ENCODE measurements around the gene MACROD1. TPM values are rescaled to one million over a fixed set of nuclear protein-coding genes. Genes with fewer than 3 reads are reported as not detected.
A peak's percentile ranks its signal among the peaks of the same experiment; 100 is the strongest.

Gene MACROD1
- total and polyA plus RNA-seq, 2 of the 13 experiments (the other 11 are each of a cell fraction or from before 2014, with no cell fraction given): 23.1 to 34.5 TPM

DNA sequence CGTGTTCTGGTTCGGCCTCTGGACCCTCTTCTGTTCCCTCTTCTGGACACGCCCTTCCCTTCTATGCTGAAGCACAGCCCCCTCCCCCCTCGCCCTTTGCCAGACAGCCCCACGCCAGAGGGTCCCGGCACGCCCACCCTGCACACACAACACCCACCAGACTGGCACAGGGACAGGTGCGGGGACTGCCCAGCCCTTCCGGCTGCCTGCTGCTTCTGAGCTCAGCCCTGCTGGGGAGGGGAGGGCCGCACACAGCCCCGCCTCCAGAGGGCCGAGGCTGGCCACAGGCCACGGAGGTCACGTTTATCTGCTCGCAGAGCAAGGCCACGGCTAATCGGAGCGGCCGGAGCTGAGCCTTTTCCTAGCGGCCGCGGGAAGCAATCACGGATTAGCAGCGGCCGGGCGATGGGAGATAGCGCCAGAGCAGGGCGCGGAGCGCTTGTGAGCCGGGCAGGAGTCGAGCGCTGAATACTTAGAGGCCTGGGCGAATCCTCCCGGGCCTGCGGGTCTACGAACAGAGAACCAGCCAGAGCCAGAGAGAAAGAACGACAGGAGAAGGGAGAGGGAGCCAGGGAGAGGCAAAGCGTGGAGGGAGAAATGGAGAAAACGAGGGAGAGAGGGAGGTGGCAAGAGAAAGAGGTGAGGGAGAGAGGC lies 158.2 kb downstream of the MACROD1 start (continued):
- TF ChIP-seq, protein P1, sequence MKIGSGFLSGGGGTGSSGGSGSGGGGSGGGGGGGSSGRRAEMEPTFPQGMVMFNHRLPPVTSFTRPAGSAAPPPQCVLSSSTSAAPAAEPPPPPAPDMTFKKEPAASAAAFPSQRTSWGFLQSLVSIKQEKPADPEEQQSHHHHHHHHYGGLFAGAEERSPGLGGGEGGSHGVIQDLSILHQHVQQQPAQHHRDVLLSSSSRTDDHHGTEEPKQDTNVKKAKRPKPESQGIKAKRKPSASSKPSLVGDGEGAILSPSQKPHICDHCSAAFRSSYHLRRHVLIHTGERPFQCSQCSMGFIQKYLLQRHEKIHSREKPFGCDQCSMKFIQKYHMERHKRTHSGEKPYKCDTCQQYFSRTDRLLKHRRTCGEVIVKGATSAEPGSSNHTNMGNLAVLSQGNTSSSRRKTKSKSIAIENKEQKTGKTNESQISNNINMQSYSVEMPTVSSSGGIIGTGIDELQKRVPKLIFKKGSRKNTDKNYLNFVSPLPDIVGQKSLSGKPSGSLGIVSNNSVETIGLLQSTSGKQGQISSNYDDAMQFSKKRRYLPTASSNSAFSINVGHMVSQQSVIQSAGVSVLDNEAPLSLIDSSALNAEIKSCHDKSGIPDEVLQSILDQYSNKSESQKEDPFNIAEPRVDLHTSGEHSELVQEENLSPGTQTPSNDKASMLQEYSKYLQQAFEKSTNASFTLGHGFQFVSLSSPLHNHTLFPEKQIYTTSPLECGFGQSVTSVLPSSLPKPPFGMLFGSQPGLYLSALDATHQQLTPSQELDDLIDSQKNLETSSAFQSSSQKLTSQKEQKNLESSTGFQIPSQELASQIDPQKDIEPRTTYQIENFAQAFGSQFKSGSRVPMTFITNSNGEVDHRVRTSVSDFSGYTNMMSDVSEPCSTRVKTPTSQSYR (CRISPR knock-in tag; IDR thresholded peaks at IDR 0.05; ENCODE audit: borderline replicate concordance): no peak; the same call in 1 of the 2 replicates
- TF ChIP-seq ATRX (CRISPR knock-in tag; IDR thresholded peaks at IDR 0.05; ENCODE audit: borderline replicate concordance) (no peak), ZNF496 (CRISPR knock-in tag; IDR thresholded peaks at IDR 0.05; ENCODE audit: insufficient replicate concordance) (no peak), CEBPG (CRISPR knock-in tag; IDR thresholded peaks at IDR 0.05) (peak; percentile 49; the same call in 1 of the 2 replicates), ZNF274 (CRISPR knock-in tag; IDR thresholded peaks at IDR 0.05) (0 out of 2 replicates have a peak, but pooled peaks have one; percentile 23), RAD21 (CRISPR knock-in tag; IDR thresholded peaks at IDR 0.05) (peak; percentile 20; the same call in 1 of the 2 replicates), HOXA5 (CRISPR knock-in tag; IDR thresholded peaks at IDR 0.05) (peak; percentile 67; the same call in 1 of the 2 replicates), GATAD2A (CRISPR knock-in tag; IDR thresholded peaks at IDR 0.05) (peak; percentile 92), RARA (CRISPR knock-in tag; IDR thresholded peaks at IDR 0.05) (peak; percentile 77), CREM (IDR thresholded peaks at IDR 0.05) (no peak), CREM (CRISPR knock-in tag; IDR thresholded peaks at IDR 0.05) (no peak), ZNF780A (CRISPR knock-in tag; IDR thresholded peaks at IDR 0.05) (no peak), TEAD3 (CRISPR knock-in tag; optimal IDR thresholded peaks at IDR 0.05; ENCODE audit: borderline replicate concordance) (no peak), ZKSCAN8 (CRISPR knock-in tag; IDR thresholded peaks at IDR 0.05; ENCODE audit: borderline replicate concordance) (no peak), MTA1 (CRISPR knock-in tag; IDR thresholded peaks at IDR 0.05; ENCODE audit: borderline replicate concordance) (peak; percentile 72; the same call in 1 of the 2 replicates), ATF7-NPFF (CRISPR knock-in tag; IDR thresholded peaks at IDR 0.05; ENCODE audit: low read depth) (peak; percentile 61; the same call in 1 of the 2 replicates), PHF20 (CRISPR knock-in tag; IDR thresholded peaks at IDR 0.05) (no peak), ISL2 (CRISPR knock-in tag; IDR thresholded peaks at IDR 0.05) (peak; percentile 65), YEATS4 (CRISPR knock-in tag; IDR thresholded peaks at IDR 0.05; ENCODE audit: borderline replicate concordance) (0 out of 2 replicates have a peak, but pooled peaks have one; percentile 24), MTF2 (CRISPR knock-in tag; IDR thresholded peaks at IDR 0.05; ENCODE audit: borderline replicate concordance) (no peak; the same call in 1 of the 2 replicates), HOXA9 (CRISPR knock-in tag; IDR thresholded peaks at IDR 0.05; ENCODE audit: borderline replicate concordance) (no peak)
- TF ChIP-seq, protein P2, sequence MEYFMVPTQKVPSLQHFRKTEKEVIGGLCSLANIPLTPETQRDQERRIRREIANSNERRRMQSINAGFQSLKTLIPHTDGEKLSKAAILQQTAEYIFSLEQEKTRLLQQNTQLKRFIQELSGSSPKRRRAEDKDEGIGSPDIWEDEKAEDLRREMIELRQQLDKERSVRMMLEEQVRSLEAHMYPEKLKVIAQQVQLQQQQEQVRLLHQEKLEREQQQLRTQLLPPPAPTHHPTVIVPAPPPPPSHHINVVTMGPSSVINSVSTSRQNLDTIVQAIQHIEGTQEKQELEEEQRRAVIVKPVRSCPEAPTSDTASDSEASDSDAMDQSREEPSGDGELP (IDR thresholded peaks at IDR 0.05; ENCODE audit: borderline replicate concordance, low read depth): peak; percentile 63; the same call in 1 of the 2 replicates
- TF ChIP-seq, protein P3, sequence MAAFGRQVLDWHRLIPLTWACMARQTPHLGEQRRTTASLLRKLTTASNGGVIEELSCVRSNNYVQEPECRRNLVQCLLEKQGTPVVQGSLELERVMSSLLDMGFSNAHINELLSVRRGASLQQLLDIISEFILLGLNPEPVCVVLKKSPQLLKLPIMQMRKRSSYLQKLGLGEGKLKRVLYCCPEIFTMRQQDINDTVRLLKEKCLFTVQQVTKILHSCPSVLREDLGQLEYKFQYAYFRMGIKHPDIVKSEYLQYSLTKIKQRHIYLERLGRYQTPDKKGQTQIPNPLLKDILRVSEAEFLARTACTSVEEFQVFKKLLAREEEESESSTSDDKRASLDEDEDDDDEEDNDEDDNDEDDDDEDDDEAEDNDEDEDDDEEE (CRISPR knock-in tag; IDR thresholded peaks at IDR 0.05): no peak; the same call in 1 of the 2 replicates
- TF ChIP-seq, protein P4, sequence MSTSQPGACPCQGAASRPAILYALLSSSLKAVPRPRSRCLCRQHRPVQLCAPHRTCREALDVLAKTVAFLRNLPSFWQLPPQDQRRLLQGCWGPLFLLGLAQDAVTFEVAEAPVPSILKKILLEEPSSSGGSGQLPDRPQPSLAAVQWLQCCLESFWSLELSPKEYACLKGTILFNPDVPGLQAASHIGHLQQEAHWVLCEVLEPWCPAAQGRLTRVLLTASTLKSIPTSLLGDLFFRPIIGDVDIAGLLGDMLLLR (CRISPR knock-in tag; IDR thresholded peaks at IDR 0.05): 0 out of 2 replicates have a peak, but pooled peaks have one; percentile 30
- TF ChIP-seq, protein P5, sequence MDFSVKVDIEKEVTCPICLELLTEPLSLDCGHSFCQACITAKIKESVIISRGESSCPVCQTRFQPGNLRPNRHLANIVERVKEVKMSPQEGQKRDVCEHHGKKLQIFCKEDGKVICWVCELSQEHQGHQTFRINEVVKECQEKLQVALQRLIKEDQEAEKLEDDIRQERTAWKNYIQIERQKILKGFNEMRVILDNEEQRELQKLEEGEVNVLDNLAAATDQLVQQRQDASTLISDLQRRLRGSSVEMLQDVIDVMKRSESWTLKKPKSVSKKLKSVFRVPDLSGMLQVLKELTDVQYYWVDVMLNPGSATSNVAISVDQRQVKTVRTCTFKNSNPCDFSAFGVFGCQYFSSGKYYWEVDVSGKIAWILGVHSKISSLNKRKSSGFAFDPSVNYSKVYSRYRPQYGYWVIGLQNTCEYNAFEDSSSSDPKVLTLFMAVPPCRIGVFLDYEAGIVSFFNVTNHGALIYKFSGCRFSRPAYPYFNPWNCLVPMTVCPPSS (IDR thresholded peaks at IDR 0.05): no peak

Data from HepG2 (cell line).